Measurements from ENCODE around the gene TMEM185B. TPM values are rescaled to one million over a fixed set of nuclear protein-coding genes. Genes with fewer than 3 reads are reported as not detected.
"Not testable (repeated sequence)": the region's sequence is repeated elsewhere in the genome, so short reads cannot be mapped to it uniquely, and the experiment has no call there.

Gene TMEM185B
- total RNA-seq: 19.0 and 34.8 TPM in 2 replicates

DNA sequence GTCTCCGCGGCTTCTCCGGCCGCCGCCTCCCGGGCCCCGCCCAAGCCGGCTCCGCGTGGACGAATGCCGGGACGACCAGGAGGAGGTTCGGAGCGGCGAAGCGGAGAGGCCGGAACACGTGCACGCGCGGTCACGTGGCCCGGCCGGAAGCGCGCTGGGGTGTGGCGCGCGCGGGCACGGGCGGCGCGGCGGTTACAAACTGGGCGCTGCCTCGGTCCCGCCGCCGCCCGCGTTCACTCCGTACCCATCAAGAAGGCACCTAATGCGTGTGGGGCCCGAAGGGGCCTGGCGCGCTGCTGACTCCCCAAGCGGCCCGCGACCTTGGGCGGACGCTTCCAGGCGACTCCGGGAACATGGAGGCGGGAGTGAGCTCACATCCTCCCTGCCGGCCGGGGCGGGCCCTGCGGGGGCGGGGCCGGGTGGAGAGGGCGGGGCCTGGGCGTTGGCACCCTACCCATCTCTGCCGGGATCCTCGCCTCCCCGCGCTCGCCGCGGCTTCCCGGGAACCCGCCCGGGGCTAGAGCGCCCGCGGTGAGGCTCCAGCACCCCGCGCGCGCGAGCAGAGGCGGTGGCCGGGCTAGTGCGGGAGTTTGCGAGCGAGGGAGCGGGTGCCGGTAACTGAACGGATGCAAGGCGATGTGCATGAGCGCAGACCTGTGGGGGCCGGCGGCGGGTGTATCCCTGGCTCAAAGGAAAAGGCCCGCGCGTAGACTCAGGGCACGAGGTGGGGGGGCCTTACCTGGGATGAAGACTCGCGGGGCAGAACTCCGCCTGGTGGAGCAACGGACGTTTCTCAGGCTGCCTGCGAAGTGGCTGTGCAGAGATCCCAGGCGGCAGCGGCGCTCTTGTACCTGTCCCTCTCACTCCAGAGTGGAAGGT is at the start of gene TMEM185B:
Gene TMEM185B (minus strand): TSS at position 367 of the 879 bp plus-strand sequence. CDS start 424 bp downstream, outside the sequence.
- peak; percentile 43 to 80 for DNase-seq (ENCODE audit: low read depth in 2 of 2)

DNA sequence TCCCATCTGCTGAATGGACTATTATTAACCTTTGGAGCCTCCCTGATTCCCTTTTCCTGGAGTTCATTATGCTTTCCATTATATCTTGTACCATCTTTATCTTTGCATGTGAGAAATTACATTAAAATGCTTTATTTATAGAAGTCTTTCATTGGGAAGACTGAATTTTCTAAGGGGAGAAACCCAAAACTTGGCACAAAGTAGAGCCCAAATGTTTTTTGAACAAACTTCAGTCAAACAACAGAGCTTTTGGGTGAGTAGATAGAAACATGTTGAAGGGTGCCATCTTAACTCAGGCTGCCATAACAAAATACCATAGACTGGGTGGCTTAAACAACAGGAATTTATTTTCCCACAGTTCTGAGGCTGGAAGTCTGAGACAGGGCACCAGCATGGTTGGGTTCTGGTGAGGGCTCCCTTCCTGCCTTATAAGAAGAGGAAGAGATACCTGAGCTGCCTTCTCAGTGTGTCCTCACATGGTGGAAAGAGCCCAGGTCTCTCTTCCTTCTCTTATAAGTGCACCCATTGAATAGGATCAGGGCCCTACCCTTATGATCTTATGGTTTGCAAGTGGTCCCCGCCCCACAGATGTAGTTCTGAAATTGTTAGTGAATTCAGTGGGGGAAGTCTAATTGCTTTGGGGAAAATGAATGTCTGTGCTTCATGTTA is 48.6 kb upstream of the TMEM185B start:
- DNase-seq (ENCODE audit: low read depth in 2 of 2): no peak

DNA sequence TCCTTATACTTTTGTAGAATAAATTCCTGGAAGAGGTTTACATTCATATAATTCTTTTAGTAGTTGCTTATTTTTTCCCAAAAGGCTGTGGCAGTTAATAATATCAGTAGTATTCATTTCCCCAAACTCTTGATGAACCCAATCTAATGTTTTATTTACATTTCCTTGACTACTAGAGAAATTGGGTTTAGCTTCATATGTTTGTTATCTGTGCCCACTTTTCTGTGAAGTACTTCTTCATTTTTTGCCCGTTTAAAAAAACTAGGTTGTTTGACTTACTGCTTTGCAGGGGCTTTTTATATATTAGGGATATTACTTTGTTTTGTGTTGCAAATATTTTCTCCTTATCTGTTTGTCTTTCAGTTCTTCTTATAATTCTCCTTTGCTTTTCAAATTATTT is 46.6 kb upstream of the TMEM185B start:
- no peak for DNase-seq (ENCODE audit: low read depth in 2 of 2)

DNA sequence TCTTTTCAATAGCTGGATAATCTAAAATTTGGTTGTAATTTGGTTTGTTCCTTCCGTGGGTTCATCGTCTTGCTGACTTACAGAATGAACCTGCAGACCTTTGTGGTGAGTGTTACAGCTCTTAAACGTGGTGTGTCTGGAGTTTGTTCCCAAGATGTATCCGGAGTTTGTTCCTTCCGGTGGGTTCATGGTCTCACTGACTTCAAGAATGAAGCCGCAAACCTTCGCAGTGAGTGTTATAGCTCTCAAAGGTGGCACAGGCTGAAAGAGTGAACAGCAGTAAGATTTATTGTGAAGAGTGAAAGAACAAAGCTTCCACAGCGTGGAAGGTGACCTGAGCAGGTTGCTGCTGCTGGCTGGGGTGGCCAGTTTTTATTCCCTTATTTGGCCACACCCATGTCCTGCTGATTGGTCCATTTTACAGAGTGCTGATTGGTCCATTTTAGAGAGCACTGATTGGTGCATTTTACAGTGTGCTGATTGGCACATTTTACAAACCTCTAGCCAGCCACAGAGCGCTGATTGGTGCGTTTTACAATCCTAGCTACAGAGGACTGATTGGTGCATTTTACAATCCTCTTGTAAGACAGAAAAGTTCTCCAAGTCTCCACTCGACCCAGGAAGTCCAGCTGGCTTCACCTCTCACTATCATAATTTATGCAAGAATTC is 46.0 kb upstream of the TMEM185B start:
- DNase-seq (ENCODE audit: low read depth in 2 of 2): no peak

DNA sequence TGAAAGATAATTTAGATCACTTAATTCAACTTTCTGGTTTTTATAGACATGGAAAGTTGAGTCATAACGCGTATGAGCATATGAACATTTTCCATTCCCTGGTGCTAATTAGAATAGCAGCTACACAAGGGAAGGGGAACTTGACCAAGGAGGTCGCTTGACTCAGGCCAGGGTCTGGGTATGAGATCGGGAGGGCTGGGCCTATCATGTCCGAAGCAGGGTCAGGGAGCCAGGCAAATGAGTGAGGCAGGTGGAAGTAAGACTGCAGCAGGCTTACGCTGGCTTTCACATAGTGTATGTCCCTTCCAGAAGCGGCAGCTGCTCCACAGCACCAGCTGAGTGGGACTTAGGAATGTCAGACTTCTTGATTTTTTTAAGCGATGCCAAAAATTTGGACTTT is 44.1 kb upstream of the TMEM185B start:
- DNase-seq (ENCODE audit: low read depth in 2 of 2): no peak

DNA sequence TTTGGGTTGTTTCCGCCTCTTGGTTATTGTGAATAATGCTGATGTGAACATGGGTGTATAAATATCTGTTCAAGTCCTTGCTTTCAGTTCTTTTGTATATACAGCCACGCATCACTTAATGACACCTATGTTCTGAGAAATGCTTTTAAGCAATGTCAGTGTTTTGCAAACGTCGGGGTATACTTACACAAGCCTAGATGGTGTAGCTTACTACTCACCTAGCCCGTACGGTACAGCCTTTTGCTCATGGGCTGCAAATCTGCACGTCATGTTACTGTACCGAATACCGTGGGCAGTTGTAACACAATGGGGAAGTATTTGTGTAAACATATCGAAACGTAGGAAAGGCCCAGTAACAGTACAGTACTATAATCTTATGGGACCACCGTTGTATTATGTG is 41.8 kb upstream of the TMEM185B start:
- DNase-seq (ENCODE audit: low read depth in 2 of 2): peak in 1 of 2 donors; percentile 46

DNA sequence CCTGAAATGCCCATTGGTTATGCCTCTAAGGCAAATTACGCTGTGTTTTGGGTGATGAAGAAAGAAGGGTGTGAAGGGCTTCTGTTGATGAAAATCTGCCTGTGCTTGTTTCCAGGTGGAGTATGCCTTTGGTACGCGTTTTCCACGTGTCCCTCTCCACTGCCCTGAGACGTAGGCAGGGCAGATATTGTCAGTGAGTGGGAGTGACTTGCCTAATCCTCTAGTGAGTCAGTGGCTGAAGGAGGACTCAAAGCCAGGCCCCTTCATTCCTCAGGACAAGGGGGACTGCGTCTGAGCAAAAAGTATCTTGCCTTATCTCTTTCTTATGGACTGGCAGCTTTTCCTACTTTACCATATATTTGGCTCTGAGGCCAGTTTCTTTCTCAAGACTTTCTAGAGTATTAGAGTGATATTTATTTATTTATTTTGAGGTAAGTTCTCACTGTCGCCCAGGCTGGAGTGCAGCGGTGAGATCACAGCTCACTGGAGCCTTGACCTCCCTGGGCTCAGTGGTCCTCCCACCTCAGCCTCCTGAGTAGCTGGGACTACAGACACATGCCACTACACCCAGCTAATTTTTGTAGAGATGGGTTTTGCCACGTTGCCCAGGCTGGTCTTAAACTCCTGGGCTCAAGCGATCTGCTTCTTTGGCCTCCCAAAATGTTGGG is 39.7 kb upstream of the TMEM185B start:
- no peak for DNase-seq (ENCODE audit: low read depth in 2 of 2)

DNA sequence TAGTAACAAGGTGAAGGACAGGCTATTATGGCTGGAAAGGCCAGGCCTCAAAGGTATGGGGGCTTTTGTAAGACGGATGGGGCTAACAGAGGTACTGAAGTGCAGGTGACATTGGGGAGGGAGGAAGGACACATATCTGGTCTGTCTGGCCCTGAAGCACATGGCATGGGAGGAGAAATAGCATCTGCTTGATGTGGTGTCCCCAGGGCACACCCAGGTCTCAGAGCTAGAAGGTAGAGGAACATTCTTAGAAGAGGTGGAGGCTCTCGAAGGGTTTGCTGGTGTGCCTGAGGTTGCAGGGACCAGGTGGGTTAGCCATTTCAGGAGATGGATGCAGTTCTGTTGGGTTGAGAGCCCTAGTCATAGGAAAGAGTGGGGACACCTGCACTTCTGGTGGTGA is 39.0 kb upstream of the TMEM185B start:
- no peak for DNase-seq (ENCODE audit: low read depth in 2 of 2)

DNA sequence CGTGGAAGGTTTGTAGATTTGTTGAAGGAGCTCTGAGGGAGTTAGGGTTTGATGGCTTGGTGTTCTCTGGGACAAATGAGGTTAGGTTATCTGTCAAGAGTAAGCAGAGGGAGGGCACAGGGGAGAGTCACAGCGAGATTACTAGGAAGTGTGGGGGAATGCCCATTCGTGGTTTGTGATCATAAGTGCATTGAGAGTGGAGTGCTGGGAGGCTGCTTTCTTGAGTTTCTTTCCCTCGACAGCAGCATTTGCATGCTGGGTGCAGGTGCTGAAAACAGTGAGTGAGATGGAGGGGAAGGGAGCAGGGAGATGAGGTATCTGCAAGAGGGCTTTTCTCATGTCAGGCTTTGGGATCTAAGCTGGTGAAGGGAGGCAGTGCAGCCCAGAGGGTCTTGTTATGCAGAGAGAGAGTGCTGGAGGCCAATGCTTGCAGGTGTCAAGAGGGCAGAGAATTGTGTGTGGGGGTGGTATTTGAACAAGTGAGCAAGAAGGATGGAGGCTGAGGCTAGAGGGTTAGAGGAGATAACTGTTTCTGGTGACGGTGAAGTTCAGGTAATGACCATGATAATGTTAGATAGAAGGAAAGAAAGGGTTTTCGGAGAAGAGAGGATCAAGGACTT is 38.3 kb upstream of the TMEM185B start:
- no peak for DNase-seq (ENCODE audit: low read depth in 2 of 2)

DNA sequence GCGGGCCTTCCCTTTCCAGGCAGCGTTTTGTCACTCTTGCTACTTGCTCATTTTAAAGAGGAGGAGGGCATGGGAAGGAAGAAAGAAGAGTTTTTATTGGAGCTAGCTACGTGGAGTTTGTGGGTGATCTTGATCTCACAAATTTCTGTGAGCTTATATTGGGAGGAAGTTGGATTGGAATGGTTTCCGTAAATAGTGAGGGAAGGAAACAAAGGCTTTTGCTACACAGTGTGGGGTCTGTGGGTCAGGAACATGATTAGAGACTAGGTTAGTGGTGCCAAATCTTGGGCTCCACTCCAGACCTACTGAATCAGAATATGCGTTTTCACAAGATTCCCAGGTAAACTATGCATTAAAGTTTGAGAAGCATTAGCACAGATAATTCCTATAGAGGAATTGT is 37.5 kb upstream of the TMEM185B start:
- peak in 1 of 2 donors; percentile 49 for DNase-seq (ENCODE audit: low read depth in 2 of 2)

DNA sequence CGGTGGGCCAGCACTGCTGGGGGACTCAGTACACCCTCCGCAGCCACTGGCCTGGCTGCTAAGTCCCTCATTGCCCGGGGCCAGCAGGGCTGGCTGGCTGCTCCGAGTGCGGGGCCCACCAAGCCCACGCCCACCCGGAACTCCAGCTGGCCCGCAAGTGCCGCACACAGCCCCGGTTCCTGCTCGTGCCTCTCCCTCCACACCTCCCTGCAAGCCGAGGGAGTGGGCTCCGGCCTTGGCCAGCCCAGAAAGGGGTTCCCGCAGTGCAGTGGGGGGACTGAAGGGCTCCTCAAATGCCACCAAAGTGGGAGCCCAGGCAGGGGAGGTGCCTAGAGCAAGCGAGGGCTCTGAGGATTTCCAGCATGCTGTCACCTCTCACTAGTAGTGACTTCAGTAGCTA is 36.7 kb upstream of the TMEM185B start:
- not testable (repeated sequence) for DNase-seq (ENCODE audit: low read depth in 2 of 2)

DNA sequence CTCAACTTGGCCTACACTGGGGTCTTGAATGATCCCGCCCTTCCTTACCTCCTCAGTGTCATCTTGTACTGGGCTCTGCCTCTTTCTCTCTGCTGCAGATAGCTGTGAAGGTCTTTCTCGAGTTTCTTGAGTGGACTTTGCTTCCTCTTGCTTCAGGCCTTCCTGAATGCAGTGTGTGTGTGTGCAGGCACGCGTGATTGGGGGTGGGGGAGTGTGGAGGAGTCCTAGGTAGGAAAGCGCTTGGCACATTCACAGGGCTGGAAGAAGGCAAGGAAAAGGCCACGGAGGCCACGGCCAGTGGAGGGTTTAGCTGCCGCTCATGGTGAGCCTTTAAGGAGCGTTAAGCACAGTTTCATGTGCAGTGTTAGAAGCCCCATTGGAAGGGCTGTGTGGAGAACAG is 35.0 kb upstream of the TMEM185B start:
- no peak for DNase-seq (ENCODE audit: low read depth in 2 of 2)

DNA sequence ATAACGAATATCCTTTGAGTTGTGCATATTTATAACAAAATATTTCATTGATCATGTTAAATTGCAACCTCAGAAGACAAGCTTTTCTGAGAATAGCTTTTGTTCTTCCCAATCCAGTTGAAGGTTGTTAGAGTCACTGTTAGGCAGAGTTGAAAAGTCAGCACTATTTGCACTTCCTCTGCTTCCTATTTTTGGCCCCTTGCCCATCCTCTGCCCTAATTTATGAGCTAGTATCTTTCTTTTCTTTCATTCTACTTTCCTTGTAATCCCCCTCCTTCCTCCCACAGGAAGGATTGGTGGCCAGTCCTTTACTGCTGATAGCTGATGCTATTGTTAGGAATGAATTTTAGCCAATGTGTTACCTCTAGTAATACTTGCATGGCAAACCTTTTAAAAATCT is 34.3 kb upstream of the TMEM185B start:
- DNase-seq (ENCODE audit: low read depth in 2 of 2): peak in 1 of 2 donors; percentile 48

DNA sequence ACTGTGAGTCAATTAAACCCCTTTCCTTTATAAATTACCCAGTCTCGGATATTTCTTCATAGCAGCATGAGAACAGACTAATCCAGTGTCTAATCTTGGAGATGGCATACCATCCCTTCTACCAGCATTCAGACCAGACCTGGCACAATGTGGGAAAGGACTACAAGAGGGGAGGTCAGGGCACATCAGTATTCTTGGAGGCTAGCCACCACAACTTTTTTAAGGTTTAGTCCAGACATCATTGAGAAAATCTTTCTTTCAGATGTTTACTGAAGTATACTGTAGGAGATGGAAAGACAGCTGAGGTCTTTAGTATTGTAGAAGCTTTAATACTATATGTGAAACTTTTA is 33.4 kb upstream of the TMEM185B start:
- DNase-seq (ENCODE audit: low read depth in 2 of 2): no peak

DNA sequence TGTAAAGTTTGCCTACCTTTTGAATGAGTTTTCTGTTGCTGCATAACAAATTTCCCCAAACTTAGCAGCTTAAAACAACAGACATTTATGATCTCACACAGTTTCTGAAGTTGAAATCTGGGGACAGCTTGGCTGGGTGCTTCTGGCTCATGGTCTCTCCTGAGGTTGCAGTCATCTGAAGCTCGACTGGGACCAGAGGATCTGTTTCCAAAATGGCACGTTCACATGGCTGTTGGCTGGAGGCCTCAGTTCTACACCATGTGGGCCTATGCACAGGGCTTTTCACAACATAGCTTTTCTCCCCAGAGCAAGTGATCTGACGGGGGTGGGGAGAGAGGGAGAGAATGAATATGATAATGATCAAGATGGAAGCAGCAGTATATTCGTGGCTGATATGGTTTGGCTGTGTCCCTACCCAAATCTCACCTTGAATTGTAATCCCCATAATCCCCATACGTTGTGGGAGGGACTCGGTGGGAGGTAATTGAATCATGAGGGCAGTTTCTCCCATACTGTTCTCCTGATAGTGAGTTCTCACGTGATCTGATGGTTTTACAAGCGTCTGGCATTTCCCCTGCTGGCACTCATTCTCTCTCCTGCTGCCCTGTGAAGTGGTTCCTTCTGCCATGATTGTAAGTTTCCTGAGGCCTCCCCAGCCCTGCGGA is 32.9 kb upstream of the TMEM185B start:
- DNase-seq (ENCODE audit: low read depth in 2 of 2): peak in 1 of 2 donors; percentile 69

DNA sequence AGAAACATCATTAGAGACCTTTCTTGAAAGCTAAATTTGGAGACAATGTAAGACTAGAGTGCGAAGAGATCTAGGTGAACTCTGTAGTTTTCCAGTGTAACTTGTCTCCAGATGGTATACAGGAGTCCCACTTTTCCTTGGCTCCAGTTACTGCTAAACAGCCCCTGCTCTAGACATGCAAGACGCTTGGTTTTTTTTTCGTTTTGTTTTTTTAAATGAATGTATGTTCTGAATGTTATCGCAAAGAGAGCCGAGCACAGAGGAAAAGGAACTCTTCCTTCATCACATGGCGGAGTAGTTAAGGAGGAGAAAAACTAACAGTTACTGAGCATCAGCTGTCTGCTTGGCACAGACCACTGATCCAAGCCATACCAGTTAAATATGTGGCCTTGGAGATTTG is 31.9 kb upstream of the TMEM185B start:
- DNase-seq (ENCODE audit: low read depth in 2 of 2): no peak

DNA sequence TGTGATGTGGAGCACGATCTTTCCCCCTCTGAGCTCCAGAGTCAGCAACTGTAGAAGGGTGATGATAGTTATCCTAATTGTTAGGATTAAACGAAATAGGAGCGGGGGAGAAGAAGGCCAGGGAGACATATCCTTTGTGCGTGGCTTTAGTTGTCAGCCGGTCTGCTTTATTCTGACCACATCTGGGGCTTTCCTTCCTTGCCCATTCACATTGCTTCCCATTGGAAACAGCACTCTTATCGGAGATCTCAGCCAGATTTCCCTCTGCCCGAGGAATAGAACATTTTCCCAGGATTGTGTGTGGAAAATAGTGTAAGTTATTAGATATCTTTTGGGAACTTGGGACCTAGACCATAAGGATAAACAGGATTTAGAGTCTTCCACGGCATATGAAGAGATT is 31.0 kb upstream of the TMEM185B start:
- DNase-seq (ENCODE audit: low read depth in 2 of 2): peak in 1 of 2 donors; percentile 52

DNA sequence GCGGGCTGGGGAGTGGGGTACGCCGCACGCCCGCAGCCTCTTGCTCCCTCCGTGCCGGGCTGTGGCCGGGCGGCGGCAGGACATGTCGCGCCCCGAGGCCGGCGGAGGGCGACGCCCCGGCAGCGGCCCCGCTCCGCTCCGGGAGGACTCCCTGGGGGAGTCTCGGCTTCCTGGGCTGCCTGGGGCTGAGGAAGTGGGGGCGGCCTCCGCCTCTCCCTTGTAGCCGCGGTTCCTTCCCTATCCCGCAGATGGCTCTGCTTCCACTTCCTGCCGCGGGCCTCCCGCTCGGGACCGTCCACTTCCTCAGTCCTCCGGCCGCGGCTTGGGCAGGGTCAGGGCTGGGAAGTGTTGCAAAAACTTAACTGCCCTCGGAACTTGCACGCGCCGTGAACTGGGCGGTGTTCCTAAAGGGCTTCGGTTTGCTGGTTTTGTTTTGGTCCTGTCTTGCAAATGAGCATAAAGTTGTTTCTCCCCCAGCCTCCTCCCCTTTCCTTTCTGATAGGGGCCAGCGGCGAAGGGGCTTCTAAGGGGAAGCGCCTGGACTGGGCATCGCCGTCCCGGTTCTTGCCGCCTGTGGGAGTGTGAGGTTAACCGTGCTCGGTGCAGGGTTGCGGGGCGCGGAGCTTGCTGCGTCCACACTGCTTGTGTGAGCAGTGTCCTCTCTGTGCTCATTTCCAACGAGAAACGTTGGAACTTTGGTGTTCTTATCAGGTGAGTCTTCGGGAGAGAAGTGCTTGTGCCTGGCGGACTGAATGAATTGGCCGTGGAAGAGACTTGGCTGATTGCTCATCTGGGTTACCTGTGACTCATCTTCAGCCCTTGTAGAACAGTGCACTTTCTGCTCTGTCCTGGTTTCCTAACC is 30.1 kb upstream of the TMEM185B start:
- peak in 1 of 2 donors; percentile 65 for DNase-seq (ENCODE audit: low read depth in 2 of 2)

DNA sequence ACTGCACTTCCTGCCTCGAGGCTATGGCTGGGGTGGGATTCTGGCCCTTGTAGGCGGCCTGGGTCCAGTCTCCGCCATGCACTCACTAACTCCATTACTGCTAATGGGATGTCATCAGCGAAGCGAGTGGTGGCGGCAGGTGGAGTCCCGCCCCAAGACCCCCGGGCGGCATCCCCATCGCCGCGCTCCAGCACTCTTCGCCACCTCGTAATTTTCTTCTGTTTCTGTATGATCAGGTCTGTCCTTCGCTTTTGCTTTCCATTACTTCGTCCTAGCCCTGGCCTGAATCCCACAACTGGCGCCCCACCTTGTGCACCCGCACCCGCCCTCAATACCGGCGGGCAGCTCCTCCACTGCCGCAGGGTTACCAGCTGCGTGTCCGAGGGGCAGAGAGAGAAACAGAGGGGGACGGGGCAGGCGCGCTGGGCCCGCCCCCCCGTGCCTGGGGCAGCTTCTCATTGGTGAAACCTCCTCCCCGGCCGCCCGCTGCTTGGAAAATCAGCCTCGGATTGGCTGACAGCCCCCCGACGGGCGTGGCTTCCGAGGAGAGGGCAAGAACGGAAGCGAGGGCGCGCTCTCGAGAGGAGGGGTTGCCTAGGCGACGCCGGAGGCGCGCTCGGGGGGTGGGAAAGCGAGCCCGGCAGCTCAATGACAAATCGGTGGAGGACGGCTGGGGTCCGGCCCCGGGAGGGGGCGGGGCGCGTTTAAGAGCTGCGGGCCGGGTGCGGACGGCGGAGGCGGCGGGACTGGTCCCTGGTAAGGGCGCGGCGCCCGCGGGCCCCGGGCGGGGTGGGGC is 29.2 kb upstream of the TMEM185B start, which contains the start of gene RALB:
Gene RALB (plus strand): TSS at position 628 of the 796 bp plus-strand sequence. CDS start 25,813 bp downstream, outside the sequence.
- peak; percentile 96 to 99 for DNase-seq (ENCODE audit: low read depth in 2 of 2)

Data from dermis microvascular lymphatic vessel endothelial cell (primary cell).